IMR-90 (cell line): ENCODE results near the gene PGGT1B. TPM values are rescaled to one million over a fixed set of nuclear protein-coding genes. Genes with fewer than 3 reads are reported as not detected.

Experiments used
- ATAC-seq: fragments of 200-7000 bp; cut with Tn5 transposase; 2 replicates; pipeline ENCODE4 v1.9.1; 2020; ENCODE audit warnings: low read depth, mild to moderate bottlenecking, moderate library complexity
- BruUV-seq: library from RNA; stranded (reverse); fragments of 400-500 nt; replicated peaks from 2 replicates; lab custom pipeline; 2021; lab: Mats Ljungman, UMichigan
- CTCF ChIA-PET: fragments of 300-600 bp; formaldehyde crosslinking; extraction: SDS; loops from one replicate; lab custom pipeline; 2021; ENCODE audit warnings: antibody characterized with exemption; lab: Yijun Ruan, JAX
- POLR2A ChIA-PET: fragments of 300-600 bp; sonication (Branson Sonifier 250); formaldehyde crosslinking; loops from one replicate; lab custom pipeline; 2022; ENCODE audit warnings: antibody characterized with exemption; ENCODE audit not compliant: unreplicated experiment; lab: Charles Lee
- DNase-seq: peaks from one replicate; pipeline ENCODE4 v3.0.0; 2013
- H2AFZ ChIP-seq: replicated peaks from 2 replicates; pipeline ENCODE3; 2013; ENCODE audit warnings: low read length, mild to moderate bottlenecking; ENCODE audit not compliant: poor library complexity
- H2AK5ac ChIP-seq: 2 replicates; pipeline ENCODE4 v1.6.1; 2013; ENCODE audit warnings: low read depth, low read length, inconsistent platforms
- H2AK9ac ChIP-seq: replicated peaks from 2 replicates; pipeline ENCODE3; 2013; ENCODE audit warnings: mild to moderate bottlenecking, low read depth, low read length, moderate library complexity; ENCODE audit not compliant: poor library complexity
- H2BK120ac ChIP-seq: 2 replicates; pipeline ENCODE4 v1.6.1; 2013; ENCODE audit warnings: low read depth, low read length, inconsistent platforms
- H2BK15ac ChIP-seq: 3 replicates; pipeline ENCODE4 v1.6.1; 2013; ENCODE audit warnings: low read depth, low read length, inconsistent platforms
- H2BK20ac ChIP-seq: 2 replicates; pipeline ENCODE4 v1.6.1; 2013; ENCODE audit warnings: low read depth, mild to moderate bottlenecking, inconsistent platforms, low read length, moderate library complexity
- H2BK5ac ChIP-seq: 2 replicates; pipeline ENCODE4 v1.6.1; 2013; ENCODE audit warnings: mild to moderate bottlenecking, low read depth, low read length, inconsistent platforms; ENCODE audit not compliant: poor library complexity, severe bottlenecking
- H3K14ac ChIP-seq: replicated peaks from 2 replicates; pipeline ENCODE4 v1.6.1; 2013; ENCODE audit warnings: low read depth, low read length, inconsistent platforms
- H3K18ac ChIP-seq: 2 replicates; pipeline ENCODE4 v1.6.1; 2013; ENCODE audit warnings: low read depth, low read length, control low read depth
- H3K23ac ChIP-seq: 2 replicates; pipeline ENCODE4 v1.6.1; 2013; ENCODE audit warnings: low read depth, low read length, inconsistent platforms
- H3K27ac ChIP-seq: 2 replicates; pipeline ENCODE4 v1.5.1; 2013; ENCODE audit warnings: mild to moderate bottlenecking, control low read depth, low read length; ENCODE audit not compliant: insufficient read depth
- H3K27me3 ChIP-seq: 2 replicates; pipeline ENCODE4 v1.6.1; 2013; ENCODE audit warnings: low read length; ENCODE audit not compliant: control insufficient read depth, insufficient read depth
- H3K36me3 ChIP-seq: 2 replicates; pipeline ENCODE4 v1.6.1; 2013; ENCODE audit warnings: low read length, mixed read lengths; ENCODE audit not compliant: control insufficient read depth, insufficient read depth
- H3K4ac ChIP-seq: 2 replicates; pipeline ENCODE4 v1.6.1; 2013; ENCODE audit warnings: low read depth, low read length, inconsistent platforms
- H3K4me1 ChIP-seq: 2 replicates; pipeline ENCODE4 v1.6.1; 2013; ENCODE audit warnings: low read length, mixed read lengths; ENCODE audit not compliant: control insufficient read depth, insufficient read depth
- H3K4me2 ChIP-seq: 2 replicates; pipeline ENCODE4 v1.6.1; 2013; ENCODE audit warnings: low read depth, mild to moderate bottlenecking, control low read depth, low read length, moderate library complexity
- H3K4me3 ChIP-seq: 2 replicates; pipeline ENCODE4 v1.5.1; 2013; ENCODE audit warnings: low read depth, mild to moderate bottlenecking, control low read depth, low read length, moderate library complexity; ENCODE audit not compliant: insufficient read depth
- H3K56ac ChIP-seq: 2 replicates; pipeline ENCODE4 v1.6.1; 2013; ENCODE audit warnings: low read length, inconsistent platforms; ENCODE audit not compliant: insufficient read depth; ENCODE audit errors: extremely low read depth
- H3K79me1 ChIP-seq, 2 experiments: 2 replicates each; pipeline ENCODE4 v1.6.1; 2013; ENCODE audit warnings: low read length in 2 of 2, inconsistent platforms in 1 of 2, low read depth in 1 of 2
- H3K9ac ChIP-seq: 2 replicates; pipeline ENCODE4 v1.6.1; 2013; ENCODE audit warnings: low read depth, low read length, control low read depth
- H3K9me1 ChIP-seq: 2 replicates; pipeline ENCODE4 v1.6.1; 2013; ENCODE audit warnings: low read length, inconsistent platforms; ENCODE audit not compliant: insufficient read depth
- H3K9me3 ChIP-seq: 2 replicates; pipeline ENCODE4 v1.6.1; 2013; ENCODE audit warnings: low read length; ENCODE audit not compliant: control insufficient read depth, insufficient read depth
- H4K20me1 ChIP-seq: 2 replicates; pipeline ENCODE4 v1.6.1; 2013; ENCODE audit warnings: low read length, inconsistent platforms; ENCODE audit not compliant: insufficient read depth
- H4K5ac ChIP-seq: 2 replicates; pipeline ENCODE4 v1.6.1; 2013; ENCODE audit warnings: mild to moderate bottlenecking, low read depth, low read length, control low read depth
- H4K8ac ChIP-seq, 2 experiments: 2 replicates each; pipeline ENCODE4 v1.6.1; 2013; ENCODE audit warnings: low read depth in 2 of 2, low read length in 2 of 2, control low read depth in 1 of 2, inconsistent platforms in 1 of 2
- H4K91ac ChIP-seq: 2 replicates; pipeline ENCODE4 v1.6.1; 2013; ENCODE audit warnings: low read depth, low read length, inconsistent platforms; ENCODE audit not compliant: insufficient read depth
- BHLHE40 ChIP-seq: fragments of 150-350 bp; IDR thresholded peaks from 2 replicates; pipeline ENCODE4 v1.6.1; 2016; ENCODE audit warnings: mild to moderate bottlenecking, low read depth, low read length
- CEBPB ChIP-seq: IDR thresholded peaks from 2 replicates; pipeline ENCODE4 v1.6.1; 2012; ENCODE audit warnings: low read depth, low read length, improper control_type of control experiment
- FOS ChIP-seq: fragments of 150-350 bp; IDR thresholded peaks from 2 replicates; pipeline ENCODE4 v1.6.1; 2016; ENCODE audit warnings: low read depth, low read length
- MAZ ChIP-seq: IDR thresholded peaks from 2 replicates; pipeline ENCODE4 v1.6.1; 2012; ENCODE audit warnings: low read depth, mild to moderate bottlenecking, low read length, improper control_type of control experiment, moderate library complexity, borderline replicate concordance
- MXI1 ChIP-seq: IDR thresholded peaks from 2 replicates; pipeline ENCODE4 v1.6.1; 2012; ENCODE audit warnings: low read depth, mild to moderate bottlenecking, low read length, moderate library complexity, borderline replicate concordance
- RCOR1 ChIP-seq: IDR thresholded peaks from 2 replicates; pipeline ENCODE4 v1.6.1; 2012; ENCODE audit warnings: mild to moderate bottlenecking, low read length, improper control_type of control experiment; ENCODE audit not compliant: insufficient replicate concordance
- RFX5 ChIP-seq: IDR thresholded peaks from 2 replicates; pipeline ENCODE4 v1.8.0; 2012; ENCODE audit warnings: low read depth, mild to moderate bottlenecking, low read length, moderate library complexity
- SMC3 ChIP-seq: fragments of 150-350 bp; IDR thresholded peaks from 2 replicates; pipeline ENCODE4 v1.6.1; 2016; ENCODE audit warnings: low read depth, mild to moderate bottlenecking, antibody characterized with exemption, low read length, moderate library complexity
- WGBS, 2 experiments: methylation state at CpG; one replicate each; pipeline versions ENCODE4 v1.1.5 to v1.1.7; 2013; ENCODE audit warnings: missing lambda C conversion rate in 2 of 2; ENCODE audit not compliant: insufficient read length in 1 of 2; ENCODE audit errors: extremely low coverage in 2 of 2; 5-methylcytosine and 5-hydroxymethylcytosine counted together
- dilution Hi-C: fragments of 300-500 bp; cut with HindIII; formaldehyde crosslinking; loops from one replicate; pipeline ENCODE4 v1.14.3; 2018; ENCODE audit warnings: low sequenced_read_pairs; ENCODE audit not compliant: unreplicated experiment
- in situ Hi-C: fragments of 300-500 bp; cut with MboI; formaldehyde crosslinking; loops from 3 replicates; pipeline ENCODE4 v1.14.3; 2019; ENCODE audit warnings: low sequenced_read_pairs, inconsistent platforms, mixed read lengths
- intact Hi-C: fragments of 100-400 bp; cut with micrococcal nuclease; formaldehyde crosslinking; loops from 2 replicates; pipeline ENCODE4 v1.10.0; 2022
- polyA plus RNA-seq, 3 experiments: library from polyadenylated mRNA; depleted of rRNA; stranded (reverse); fragments of >200 nt; gene quantifications; 2 replicates each; pipeline ENCODE4 v1.2.3, GENCODE V29; 2012; ENCODE audit warnings: low replicate concordance in 1 of 3
- total RNA-seq: library from RNA; depleted of rRNA; stranded (reverse); fragments of >200 nt; gene quantifications from 2 replicates; pipeline ENCODE4 v1.2.3, GENCODE V29; 2012
- TF ChIP-seq, protein P1 (sequence below): fragments of 150-350 bp; IDR thresholded peaks from 2 replicates; pipeline ENCODE4 v1.6.1; 2016; ENCODE audit warnings: low read depth, mild to moderate bottlenecking, low read length, moderate library complexity, borderline replicate concordance

PGGT1B gene
- total and polyA plus RNA-seq, 2 of the 4 experiments (the other 2 are of a cell fraction): 2.1 to 19.2 TPM

GRCh38 chr5:115168829-115169486 is 93.7 kb downstream of the PGGT1B start:
- no peak for ATAC-seq
- Histone ChIP-seq H4K91ac (no peak overlapping the region), H2AFZ (peak overlapping the region; percentile 86), H4K20me1 (no peaks in the 10 kb centered on the region), H3K23ac (no peak overlapping the region), H2BK5ac (no peak overlapping the region), H3K79me1 (no peaks in the 10 kb centered on the region), H3K9me1 (no peaks in the 10 kb centered on the region), H2AK9ac (no peak overlapping the region), H3K18ac (no peak overlapping the region), H3K4me1 (peaks cover 4% of the 10 kb centered on the region; the same call in 1 of the 2 replicates), H3K56ac (no peak overlapping the region), H3K4me2 (peak overlapping the region; percentile 79), H2BK20ac (no peak overlapping the region), H3K9me3 (peaks cover 8% of the 10 kb centered on the region; the same call in 1 of the 2 replicates), H3K27ac (no peak overlapping the region), H2AK5ac (no peak overlapping the region), H3K14ac (no peak overlapping the region), H3K27me3 (peaks cover 46% of the 10 kb centered on the region), H2BK120ac (no peak overlapping the region), H4K5ac (no peak overlapping the region), H2BK15ac (no peak overlapping the region), H3K36me3 (no peaks in the 10 kb centered on the region), H3K9ac (no peak overlapping the region), H3K4ac (no peak overlapping the region), H3K4me3 (peak overlapping the region; percentile 73), H4K8ac (no peak overlapping the region)
- DNase-seq: no peak
- ChIA-PET CTCF (interaction anchor here (1.1 kb wide), 1 partner anchor 140 kb away, joined by 3 read pairs; no protein-coding TSS in a partner anchor), POLR2A (no interaction called here)
- intact Hi-C loops: loop anchor here (1.0 kb wide), 1 partner anchor 93 kb away; the partner anchor contains the start of gene PGGT1B
- no TSS peak for BruUV-seq
- dilution Hi-C loops: no loop called here
- 0% methylated on average over 3 of the region's 41 CpGs; no CpG with 5 or more reads in 1 of the 2 experiments for WGBS, 2 experiments
- in situ Hi-C loops: no loop called here
- TF ChIP-seq FOS (no peak), CEBPB (no peak), RCOR1 (no peak), BHLHE40 (no peak), SMC3 (no peak), RFX5 (no peak), MAZ (no peak), MXI1 (no peak)
- TF ChIP-seq, protein P1, sequence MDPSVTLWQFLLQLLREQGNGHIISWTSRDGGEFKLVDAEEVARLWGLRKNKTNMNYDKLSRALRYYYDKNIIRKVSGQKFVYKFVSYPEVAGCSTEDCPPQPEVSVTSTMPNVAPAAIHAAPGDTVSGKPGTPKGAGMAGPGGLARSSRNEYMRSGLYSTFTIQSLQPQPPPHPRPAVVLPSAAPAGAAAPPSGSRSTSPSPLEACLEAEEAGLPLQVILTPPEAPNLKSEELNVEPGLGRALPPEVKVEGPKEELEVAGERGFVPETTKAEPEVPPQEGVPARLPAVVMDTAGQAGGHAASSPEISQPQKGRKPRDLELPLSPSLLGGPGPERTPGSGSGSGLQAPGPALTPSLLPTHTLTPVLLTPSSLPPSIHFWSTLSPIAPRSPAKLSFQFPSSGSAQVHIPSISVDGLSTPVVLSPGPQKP: no peak
